Stimulated activated CD4-positive, alpha-beta T cell treated with anti-CD3 and anti-CD28 coated beads, TNF-alpha, amount 100 ng/mL, for 4 hours (primary cell): Measurements from ENCODE around the gene ZNF121.

ENCODE experiments used
- DNase-seq, 3 experiments: peaks; one replicate each; pipeline ENCODE4 v3.0.0-alpha.2; 2020; ENCODE audit warnings: low read depth in 3 of 3

ZNF121 gene

DNA sequence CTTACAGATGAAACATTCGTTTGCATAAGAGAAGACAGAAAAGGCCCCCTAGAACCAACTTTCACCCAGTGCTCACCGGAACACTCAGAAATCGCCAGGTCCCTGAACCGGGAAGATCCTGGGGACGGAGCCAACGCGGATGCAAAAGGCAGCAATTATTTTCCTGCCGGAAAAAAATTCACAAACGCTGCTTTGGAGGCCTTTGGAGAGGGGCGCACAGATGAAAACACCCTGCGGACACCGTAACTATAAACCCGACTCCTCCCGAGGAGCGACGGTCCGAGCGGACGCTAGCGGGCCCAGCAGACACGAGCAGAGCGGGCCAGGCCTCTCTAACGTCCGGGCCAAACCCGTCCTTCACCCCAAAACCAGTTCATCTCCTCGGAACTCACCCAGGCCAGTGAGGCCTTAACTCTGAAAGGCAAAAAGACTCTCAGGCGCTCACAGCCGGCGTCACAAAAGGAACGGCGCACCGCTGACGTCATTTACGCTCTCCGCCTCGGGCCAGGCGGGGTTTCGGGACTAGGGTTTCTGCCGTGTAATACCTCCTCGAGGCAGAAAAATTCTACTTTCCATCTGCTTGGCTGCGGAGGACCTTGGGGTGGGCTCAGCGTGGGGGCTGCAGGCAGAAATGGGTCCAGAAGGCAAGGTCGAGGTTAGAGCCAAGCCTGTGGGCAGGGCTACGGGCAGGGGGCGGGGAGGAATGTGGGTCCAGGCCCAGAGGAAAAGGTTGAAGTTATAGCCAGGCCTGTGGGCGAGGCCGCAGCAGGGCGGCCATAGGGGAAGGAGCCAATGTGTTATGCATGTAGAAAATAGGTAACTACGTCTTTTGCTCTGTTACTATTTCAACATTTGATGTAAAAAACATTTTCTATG, 45.9 kb downstream of the ZNF121 start, which contains the start of gene ZNF426:
TSS of gene ZNF426 (minus strand) at position 463 of the 876 bp plus-strand sequence. CDS start 2,413 bp downstream, outside the sequence.
- peak; percentile 64 to 81 (median 69) for DNase-seq

DNA sequence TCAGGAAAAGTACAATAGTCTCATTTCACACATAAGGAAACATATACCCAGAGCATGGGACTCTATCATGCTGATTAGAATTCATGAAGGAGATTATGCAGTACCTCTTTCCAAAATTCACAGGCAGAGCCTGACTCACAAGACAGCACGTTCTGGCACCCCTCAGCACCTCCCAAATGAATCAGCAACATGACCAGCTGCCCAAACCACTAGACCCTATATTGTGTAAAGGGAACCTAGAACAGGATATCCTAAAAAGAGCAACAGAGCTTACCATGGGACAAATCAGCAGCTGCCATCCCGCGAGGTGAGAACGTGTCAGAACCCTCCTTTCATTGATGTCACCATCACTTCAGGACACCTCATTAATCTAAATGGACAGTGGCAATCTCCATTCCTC, 48.4 kb downstream of the ZNF121 start:
- no peak for DNase-seq

DNA sequence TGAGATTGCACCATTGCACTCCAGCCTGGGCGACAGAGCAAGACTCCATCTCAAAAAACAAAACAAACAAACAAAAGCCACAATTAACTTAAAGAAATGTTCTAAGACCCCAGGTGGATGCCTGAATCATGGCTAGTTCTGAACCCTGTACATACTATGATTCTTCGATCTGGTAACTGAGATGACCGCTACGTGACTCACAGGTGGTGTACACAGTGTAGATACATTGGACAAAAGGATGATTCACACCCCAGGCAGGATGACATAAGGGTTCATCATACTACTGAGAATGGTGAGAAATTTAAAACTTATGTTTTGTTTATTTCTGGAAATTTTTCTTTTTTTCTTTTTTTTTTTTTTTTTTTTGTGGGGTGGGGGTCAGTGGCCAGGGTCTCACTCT, 52.4 kb downstream of the ZNF121 start:
- no peak for DNase-seq

DNA sequence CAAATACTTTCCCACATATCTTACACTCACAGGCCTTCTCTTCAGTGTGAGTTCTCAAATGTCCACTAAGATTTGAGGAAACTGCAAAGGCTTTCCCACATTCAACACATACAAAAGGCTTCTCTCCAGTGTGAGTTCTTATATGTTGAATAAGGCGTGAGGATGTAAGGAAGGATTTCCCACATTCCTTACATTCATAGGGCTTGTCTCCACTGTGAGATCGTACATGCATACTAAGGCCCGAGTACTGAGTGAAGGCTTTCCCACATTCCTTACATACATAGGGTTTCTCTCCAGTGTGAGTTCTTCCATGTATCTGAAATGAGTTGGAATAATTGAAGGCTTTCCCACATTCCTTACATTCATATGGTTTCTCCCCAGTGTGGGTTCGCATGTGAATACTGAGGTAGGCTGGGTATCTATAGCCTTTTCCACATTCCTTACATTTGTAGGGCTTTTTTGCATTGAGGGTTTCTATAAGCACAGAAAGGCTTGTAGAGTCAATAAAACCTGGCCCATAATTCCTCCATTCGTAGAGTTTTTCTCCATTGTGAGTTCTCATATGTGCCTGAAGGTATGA, 55.5 kb downstream of the ZNF121 start:
- no peak for DNase-seq

DNA sequence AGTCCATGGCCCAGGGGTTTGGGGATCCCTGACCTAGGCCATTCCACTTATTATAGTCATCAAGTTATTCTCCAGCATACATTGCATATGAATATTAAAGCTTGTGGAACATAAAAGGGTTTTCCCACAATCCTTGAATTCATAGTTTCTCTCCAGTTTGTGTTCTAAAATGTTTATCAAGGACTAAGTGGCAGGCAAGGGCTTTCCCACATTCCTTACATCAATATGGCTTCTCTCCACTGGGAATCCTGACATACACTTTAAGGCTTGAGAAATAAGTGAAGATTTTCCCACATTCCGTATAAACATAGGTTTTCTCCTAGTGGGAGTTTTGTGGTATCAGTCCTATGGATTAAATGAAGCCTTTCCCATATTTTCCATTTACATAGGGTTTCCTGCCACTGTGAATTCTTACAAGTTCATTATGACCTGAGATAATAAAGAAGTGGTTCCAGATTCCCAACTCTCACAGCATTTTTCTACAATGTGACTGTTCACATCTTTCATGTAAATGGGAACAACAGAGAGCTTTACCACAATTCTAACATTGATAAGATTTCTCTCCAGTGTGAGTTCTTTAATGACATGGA, 60.3 kb downstream of the ZNF121 start:
- DNase-seq: no peak
